Measurements from ENCODE around the gene NANOS3. TPM values are rescaled to one million over a fixed set of nuclear protein-coding genes. Genes with fewer than 3 reads are reported as not detected.
A peak's percentile ranks its signal among the peaks of the same experiment; 100 is the strongest.

The NANOS3 gene
- total and polyA plus RNA-seq, 9 of the 15 experiments (the other 6 are each of a cell fraction or from before 2014, with no cell fraction given) = not detected

DNA sequence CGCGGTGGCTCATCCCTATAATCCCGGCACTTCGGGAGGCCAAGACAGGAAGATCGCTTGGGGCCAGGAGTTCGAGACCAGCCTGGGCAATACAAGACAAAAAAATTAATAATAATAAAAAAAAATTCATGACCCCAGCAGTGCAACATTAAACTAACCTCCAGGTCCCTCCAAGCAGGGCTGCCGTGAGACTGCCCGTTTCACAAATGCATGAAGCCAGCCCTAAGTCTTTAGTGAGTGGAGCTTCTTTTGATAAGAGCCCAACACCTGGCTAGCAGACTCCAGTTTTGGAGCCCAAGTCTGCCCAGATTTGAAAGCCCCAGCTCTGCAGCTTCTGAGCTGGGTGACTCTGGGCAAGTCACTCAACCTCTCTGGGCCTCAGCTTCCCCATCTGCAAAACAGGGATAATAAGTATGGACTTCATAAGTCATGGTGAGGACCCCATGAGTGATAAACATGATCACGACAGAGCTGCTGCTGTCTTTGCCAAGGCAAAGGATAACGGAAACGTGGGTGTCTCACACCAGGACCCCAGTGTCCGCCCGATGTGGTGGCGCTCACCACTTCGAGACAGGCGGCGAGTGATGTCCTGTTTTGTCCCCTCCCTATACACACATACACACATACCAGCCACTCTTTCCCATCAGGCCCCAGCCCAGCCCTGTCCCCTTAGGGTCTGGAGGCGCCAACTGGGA, 38.4 kb upstream of the NANOS3 start (continued):
- TF ChIP-seq TOE1 (IDR thresholded peaks at IDR 0.05; ENCODE audit: borderline replicate concordance) = peak; percentile 27; the same call in 1 of the 2 replicates
- no peak for TF ChIP-seq TOE1 (CRISPR knock-in tag; IDR thresholded peaks at IDR 0.05; ENCODE audit: borderline replicate concordance, low read depth)
- no peak; the same call in 1 of the 2 replicates for TF ChIP-seq CC2D1A (IDR thresholded peaks at IDR 0.05)
- no peak for TF ChIP-seq IFI16 (CRISPR knock-in tag; IDR thresholded peaks at IDR 0.05)
- no peak for TF ChIP-seq YBX1 (IDR thresholded peaks at IDR 0.05)
- TF ChIP-seq, protein P1, sequence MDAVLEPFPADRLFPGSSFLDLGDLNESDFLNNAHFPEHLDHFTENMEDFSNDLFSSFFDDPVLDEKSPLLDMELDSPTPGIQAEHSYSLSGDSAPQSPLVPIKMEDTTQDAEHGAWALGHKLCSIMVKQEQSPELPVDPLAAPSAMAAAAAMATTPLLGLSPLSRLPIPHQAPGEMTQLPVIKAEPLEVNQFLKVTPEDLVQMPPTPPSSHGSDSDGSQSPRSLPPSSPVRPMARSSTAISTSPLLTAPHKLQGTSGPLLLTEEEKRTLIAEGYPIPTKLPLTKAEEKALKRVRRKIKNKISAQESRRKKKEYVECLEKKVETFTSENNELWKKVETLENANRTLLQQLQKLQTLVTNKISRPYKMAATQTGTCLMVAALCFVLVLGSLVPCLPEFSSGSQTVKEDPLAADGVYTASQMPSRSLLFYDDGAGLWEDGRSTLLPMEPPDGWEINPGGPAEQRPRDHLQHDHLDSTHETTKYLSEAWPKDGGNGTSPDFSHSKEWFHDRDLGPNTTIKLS (IDR thresholded peaks at IDR 0.05; ENCODE audit: borderline replicate concordance, low read depth) = peak; percentile 59; the same call in 1 of the 2 replicates
- TF ChIP-seq ZNF584 (CRISPR knock-in tag; IDR thresholded peaks at IDR 0.05; ENCODE audit: low read depth) = no peak
- TF ChIP-seq, protein P2, sequence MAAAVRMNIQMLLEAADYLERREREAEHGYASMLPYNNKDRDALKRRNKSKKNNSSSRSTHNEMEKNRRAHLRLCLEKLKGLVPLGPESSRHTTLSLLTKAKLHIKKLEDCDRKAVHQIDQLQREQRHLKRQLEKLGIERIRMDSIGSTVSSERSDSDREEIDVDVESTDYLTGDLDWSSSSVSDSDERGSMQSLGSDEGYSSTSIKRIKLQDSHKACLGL (CRISPR knock-in tag; IDR thresholded peaks at IDR 0.05; ENCODE audit: borderline replicate concordance, poor library complexity, severe bottlenecking) = no peak
- no peak for TF ChIP-seq HMG20B (CRISPR knock-in tag; IDR thresholded peaks at IDR 0.05)
- TF ChIP-seq MTF1 (CRISPR knock-in tag; IDR thresholded peaks at IDR 0.05; ENCODE audit: borderline replicate concordance) = no peak
- TF ChIP-seq, protein P3, sequence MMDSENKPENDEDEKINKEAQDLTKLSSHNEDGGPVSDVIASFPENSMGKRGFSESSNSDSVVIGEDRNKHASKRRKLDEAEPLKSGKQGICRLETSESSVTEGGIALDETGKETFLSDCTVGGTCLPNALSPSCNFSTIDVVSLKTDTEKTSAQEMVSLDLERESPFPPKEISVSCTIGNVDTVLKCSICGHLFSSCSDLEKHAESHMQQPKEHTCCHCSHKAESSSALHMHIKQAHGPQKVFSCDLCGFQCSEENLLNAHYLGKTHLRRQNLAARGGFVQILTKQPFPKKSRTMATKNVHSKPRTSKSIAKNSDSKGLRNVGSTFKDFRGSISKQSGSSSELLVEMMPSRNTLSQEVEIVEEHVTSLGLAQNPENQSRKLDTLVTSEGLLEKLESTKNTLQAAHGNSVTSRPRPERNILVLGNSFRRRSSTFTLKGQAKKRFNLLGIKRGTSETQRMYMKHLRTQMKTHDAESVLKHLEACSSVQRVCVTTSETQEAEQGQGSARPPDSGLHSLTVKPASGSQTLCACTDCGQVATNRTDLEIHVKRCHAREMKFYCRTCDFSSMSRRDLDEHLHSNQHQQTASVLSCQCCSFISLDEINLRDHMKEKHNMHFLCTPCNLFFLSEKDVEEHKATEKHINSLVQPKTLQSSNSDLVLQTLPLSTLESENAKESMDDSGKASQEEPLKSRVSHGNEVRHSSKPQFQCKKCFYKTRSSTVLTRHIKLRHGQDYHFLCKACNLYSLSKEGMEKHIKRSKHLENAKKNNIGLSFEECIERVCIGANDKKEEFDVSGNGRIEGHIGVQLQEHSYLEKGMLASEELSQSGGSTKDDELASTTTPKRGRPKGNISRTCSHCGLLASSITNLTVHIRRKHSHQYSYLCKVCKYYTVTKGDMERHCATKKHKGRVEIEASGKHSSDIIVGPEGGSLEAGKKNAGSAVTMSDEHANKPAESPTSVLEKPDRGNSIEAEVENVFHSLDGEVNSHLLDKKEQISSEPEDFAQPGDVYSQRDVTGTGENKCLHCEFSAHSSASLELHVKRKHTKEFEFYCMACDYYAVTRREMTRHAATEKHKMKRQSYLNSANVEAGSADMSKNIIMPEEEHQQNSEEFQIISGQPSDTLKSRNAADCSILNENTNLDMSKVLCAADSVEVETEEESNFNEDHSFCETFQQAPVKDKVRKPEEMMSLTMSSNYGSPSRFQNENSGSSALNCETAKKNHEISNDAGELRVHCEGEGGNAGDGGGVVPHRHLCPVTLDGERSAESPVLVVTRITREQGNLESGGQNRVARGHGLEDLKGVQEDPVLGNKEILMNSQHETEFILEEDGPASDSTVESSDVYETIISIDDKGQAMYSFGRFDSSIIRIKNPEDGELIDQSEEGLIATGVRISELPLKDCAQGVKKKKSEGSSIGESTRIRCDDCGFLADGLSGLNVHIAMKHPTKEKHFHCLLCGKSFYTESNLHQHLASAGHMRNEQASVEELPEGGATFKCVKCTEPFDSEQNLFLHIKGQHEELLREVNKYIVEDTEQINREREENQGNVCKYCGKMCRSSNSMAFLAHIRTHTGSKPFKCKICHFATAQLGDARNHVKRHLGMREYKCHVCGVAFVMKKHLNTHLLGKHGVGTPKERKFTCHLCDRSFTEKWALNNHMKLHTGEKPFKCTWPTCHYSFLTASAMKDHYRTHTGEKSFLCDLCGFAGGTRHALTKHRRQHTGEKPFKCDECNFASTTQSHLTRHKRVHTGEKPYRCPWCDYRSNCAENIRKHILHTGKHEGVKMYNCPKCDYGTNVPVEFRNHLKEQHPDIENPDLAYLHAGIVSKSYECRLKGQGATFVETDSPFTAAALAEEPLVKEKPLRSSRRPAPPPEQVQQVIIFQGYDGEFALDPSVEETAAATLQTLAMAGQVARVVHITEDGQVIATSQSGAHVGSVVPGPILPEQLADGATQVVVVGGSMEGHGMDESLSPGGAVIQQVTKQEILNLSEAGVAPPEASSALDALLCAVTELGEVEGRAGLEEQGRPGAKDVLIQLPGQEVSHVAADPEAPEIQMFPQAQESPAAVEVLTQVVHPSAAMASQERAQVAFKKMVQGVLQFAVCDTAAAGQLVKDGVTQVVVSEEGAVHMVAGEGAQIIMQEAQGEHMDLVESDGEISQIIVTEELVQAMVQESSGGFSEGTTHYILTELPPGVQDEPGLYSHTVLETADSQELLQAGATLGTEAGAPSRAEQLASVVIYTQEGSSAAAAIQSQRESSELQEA (IDR thresholded peaks at IDR 0.05; ENCODE audit: low read depth) = no peak
- TF ChIP-seq ZNF79 (CRISPR knock-in tag; IDR thresholded peaks at IDR 0.05; ENCODE audit: low read depth) = no peak
- TF ChIP-seq, protein P4, sequence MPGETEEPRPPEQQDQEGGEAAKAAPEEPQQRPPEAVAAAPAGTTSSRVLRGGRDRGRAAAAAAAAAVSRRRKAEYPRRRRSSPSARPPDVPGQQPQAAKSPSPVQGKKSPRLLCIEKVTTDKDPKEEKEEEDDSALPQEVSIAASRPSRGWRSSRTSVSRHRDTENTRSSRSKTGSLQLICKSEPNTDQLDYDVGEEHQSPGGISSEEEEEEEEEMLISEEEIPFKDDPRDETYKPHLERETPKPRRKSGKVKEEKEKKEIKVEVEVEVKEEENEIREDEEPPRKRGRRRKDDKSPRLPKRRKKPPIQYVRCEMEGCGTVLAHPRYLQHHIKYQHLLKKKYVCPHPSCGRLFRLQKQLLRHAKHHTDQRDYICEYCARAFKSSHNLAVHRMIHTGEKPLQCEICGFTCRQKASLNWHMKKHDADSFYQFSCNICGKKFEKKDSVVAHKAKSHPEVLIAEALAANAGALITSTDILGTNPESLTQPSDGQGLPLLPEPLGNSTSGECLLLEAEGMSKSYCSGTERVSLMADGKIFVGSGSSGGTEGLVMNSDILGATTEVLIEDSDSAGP (CRISPR knock-in tag; IDR thresholded peaks at IDR 0.05) = no peak
